ENCODE data around the gene RPS6KA2. TPM values are rescaled to one million over a fixed set of nuclear protein-coding genes. Genes with fewer than 3 reads are reported as not detected.

RPS6KA2 gene
- total and polyA plus RNA-seq, 7 experiments from 2014 or later, result 4.5 to 17.1 (median 6.6) TPM

DNA sequence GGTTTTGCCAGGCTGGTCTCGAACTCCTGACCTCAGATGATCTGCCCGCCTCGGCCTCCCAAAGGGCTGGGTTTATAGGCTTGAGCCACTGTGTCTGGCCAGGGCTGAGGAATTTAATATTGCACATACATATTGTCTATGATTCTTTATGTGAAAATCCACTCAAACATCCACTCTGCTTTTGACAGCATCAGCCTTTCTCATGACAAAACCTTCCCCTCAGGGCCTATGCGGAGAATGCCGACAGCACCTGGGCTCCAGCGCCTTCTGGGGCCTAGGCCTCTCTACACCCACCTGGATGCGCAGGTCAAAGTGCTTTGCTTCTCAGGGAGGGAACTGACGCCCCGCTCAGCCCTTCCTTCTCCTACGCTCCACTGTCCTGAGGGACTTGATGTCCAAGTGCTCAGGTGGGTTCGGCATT lies 46.0 kb downstream of the RPS6KA2 start:
- peaks cover 0 to 2% (median 0%) of the 10 kb centered on the region in 7 donors for H3K4me1 Mint-ChIP-seq
- DNase-seq, result no peak
- H3K36me3 Mint-ChIP-seq, result peaks cover 0 to 14% (median 10%) of the 10 kb centered on the region in 5 donors
- ChIA-PET CTCF (no interaction called here), POLR2A (no interaction called here)
- no peaks in the 10 kb centered on the region for H3K9me3 ChIP-seq (ENCODE audit: control insufficient read depth in 2 of 3, low read length in 3 of 3)
- H3K4me3 ChIP-seq (ENCODE audit: low read length), result no peak overlapping the region
- H3K4me3 Mint-ChIP-seq, result no peak overlapping the region
- intact Hi-C loops (cut with micrococcal nuclease), result no loop called here
- peaks cover 5 to 20% (median 7%) of the 10 kb centered on the region in 11 donors for H3K9me3 Mint-ChIP-seq
- no peak for ATAC-seq
- H3K27me3 ChIP-seq (ENCODE audit: control insufficient read depth in 2 of 2, insufficient read depth in 2 of 2, low read length in 2 of 2), result no peaks in the 10 kb centered on the region
- no peaks in the 10 kb centered on the region for H3K27me3 Mint-ChIP-seq
- no peaks in the 10 kb centered on the region for H3K36me3 ChIP-seq (ENCODE audit: control insufficient read depth in 2 of 3, insufficient read depth in 3 of 3, low read length in 3 of 3)
- H3K27ac Mint-ChIP-seq, result no peak overlapping the region
- no peak overlapping the region for H3K27ac ChIP-seq (ENCODE audit: low read depth, low read length)
- no peaks in the 10 kb centered on the region for H3K4me1 ChIP-seq (ENCODE audit: control insufficient read depth in 2 of 2, insufficient read depth in 2 of 2, low read length in 2 of 2)

DNA sequence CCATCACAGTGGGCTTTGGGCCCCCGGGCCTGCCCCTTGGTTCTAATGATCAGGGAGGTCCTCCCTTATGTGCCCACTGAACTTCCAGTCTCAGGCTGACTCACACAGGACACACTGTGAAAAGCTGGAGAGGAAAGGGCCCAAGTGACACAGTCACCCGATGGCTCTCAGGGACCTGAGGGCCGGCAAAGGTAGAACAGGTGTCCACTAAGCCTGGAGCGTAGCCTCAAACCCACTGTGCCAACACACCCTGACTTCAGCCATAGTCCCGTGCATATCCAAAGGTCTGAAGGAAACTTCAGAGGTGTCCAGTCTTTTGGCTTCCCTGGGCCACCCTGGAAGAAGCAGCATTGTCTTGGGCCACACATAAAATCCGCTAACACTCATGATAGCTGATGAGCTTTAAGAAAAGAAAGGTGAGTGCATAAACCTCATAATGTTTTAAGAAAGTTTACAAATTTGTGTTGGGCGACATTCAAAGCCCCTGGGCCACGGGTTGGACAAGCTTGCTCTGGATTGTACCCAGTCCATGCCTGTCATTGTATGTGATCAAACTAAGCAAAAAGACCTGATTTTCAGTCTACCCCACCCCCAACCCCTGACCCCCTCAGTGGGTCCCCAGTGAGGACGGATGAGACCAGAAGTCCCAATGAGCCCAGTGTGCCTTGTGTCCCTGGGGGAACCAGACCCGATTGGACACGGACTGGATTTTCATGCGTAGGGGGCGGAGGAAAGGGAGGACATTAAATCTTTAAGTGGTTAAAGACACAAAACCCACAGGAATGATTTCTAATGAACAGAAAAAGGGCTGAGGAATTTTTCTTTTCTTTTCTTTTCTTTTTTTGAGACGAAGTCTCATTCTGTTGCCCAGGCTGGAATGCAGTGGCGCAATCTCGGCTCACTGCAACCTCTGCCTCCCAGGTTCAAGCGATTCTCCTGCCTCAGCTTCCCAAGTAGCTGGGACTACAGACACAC lies 46.7 kb downstream of the RPS6KA2 start:
- ATAC-seq, result no peak
- Histone ChIP-seq H3K9me3 (ENCODE audit: control insufficient read depth in 2 of 3, low read length in 3 of 3) (no peaks in the 10 kb centered on the region), H3K27me3 (ENCODE audit: control insufficient read depth in 2 of 2, insufficient read depth in 2 of 2, low read length in 2 of 2) (no peaks in the 10 kb centered on the region), H3K36me3 (ENCODE audit: control insufficient read depth in 2 of 3, insufficient read depth in 3 of 3, low read length in 3 of 3) (no peaks in the 10 kb centered on the region), H3K4me1 (ENCODE audit: control insufficient read depth in 2 of 2, insufficient read depth in 2 of 2, low read length in 2 of 2) (no peaks in the 10 kb centered on the region), H3K27ac (ENCODE audit: low read depth, low read length) (no peak overlapping the region), H3K4me3 (ENCODE audit: low read length) (no peak overlapping the region)
- Mint-ChIP-seq H3K27me3 (no peaks in the 10 kb centered on the region), H3K4me1 (peaks cover 0 to 2% (median 0%) of the 10 kb centered on the region in 7 donors), H3K4me3 (no peak overlapping the region), H3K36me3 (peaks cover 0 to 19% (median 12%) of the 10 kb centered on the region in 5 donors), H3K27ac (no peak overlapping the region), H3K9me3 (peaks cover 6 to 23% (median 9%) of the 10 kb centered on the region in 11 donors)
- POLR2A ChIA-PET, result no interaction called here
- CTCF ChIA-PET, result no interaction called here
- intact Hi-C loops (cut with micrococcal nuclease), result no loop called here
- DNase-seq, result no peak

DNA sequence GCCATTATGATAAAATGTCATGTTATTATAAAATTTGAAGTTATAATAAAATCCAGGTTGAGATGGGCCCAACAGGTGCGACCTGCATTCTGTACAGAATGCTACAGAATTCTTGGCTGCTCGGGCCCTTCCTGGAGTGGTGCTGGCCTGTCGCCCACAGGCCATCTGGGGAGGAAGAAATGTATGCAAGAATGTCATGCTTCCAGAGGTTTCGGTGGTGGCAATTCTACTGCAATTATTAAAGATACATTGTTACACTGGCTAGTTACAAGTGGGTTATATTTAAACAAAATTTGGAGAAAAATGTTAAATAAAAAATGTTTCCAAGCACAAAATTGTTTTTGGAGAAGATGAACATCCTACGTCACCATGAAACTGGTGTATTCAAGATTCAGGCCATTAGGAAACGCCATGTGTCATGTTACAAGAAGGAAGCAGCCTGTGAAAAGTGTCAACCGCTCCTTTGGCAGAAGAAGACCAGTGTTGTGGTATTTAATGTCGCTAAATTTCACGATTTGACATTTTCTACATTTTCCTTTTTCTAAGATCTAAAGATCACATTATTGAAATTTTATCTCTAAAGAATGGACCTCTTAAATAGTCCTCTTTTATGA lies 47.7 kb downstream of the RPS6KA2 start:
- DNase-seq (no peak), ATAC-seq (no peak)
- Mint-ChIP-seq H3K36me3 (peaks cover 0 to 27% (median 14%) of the 10 kb centered on the region in 5 donors), H3K4me1 (peaks cover 0 to 2% (median 0%) of the 10 kb centered on the region in 7 donors), H3K27me3 (no peaks in the 10 kb centered on the region), H3K27ac (no peak overlapping the region), H3K4me3 (no peak overlapping the region), H3K9me3 (peaks cover 6 to 31% (median 9%) of the 10 kb centered on the region in 11 donors)
- intact Hi-C loops (cut with micrococcal nuclease), result no loop called here
- Histone ChIP-seq H3K9me3 (ENCODE audit: control insufficient read depth in 2 of 3, low read length in 3 of 3) (no peaks in the 10 kb centered on the region), H3K36me3 (ENCODE audit: control insufficient read depth in 2 of 3, insufficient read depth in 3 of 3, low read length in 3 of 3) (no peaks in the 10 kb centered on the region), H3K27ac (ENCODE audit: low read depth, low read length) (no peak overlapping the region), H3K27me3 (ENCODE audit: control insufficient read depth in 2 of 2, insufficient read depth in 2 of 2, low read length in 2 of 2) (no peaks in the 10 kb centered on the region), H3K4me1 (ENCODE audit: control insufficient read depth in 2 of 2, insufficient read depth in 2 of 2, low read length in 2 of 2) (no peaks in the 10 kb centered on the region), H3K4me3 (ENCODE audit: low read length) (no peak overlapping the region)
- ChIA-PET POLR2A (no interaction called here), CTCF (no interaction called here)

DNA sequence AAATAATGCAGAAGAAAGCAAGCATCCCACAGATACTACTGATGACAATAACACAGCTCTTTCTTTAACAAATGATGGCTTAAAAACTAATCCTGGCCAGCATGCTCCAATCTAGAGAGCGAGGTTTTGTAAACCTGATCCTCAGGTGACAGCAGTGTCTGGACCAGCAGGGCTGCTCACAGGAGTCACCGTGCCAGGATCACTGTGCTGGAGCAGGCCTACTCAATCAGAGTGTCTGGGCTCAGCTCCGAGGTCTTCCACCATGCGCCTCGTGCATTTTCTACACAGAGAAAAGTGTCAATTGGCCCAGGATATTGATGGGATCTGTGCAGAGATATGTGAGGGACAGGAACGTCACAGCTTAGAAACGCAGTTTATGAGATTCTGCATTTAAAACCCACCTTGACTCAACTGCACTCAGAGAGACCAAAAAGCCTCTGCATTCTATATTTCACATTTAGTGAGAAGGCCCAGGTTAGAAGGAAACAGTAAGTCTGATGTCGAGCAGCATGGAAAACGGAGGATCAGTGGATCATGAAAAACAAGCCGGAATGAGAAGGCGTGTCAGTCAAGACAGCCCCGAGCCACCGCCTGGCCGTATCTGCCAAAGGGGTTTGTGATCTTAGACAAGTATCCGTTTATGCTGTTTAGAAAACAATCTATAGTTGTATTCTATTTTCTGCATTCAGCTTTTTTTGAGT lies 48.4 kb downstream of the RPS6KA2 start:
- H3K4me3 Mint-ChIP-seq, result no peak overlapping the region
- Histone ChIP-seq H3K4me3 (ENCODE audit: low read length) (no peak overlapping the region), H3K36me3 (ENCODE audit: control insufficient read depth in 2 of 3, insufficient read depth in 3 of 3, low read length in 3 of 3) (no peaks in the 10 kb centered on the region), H3K4me1 (ENCODE audit: control insufficient read depth in 2 of 2, insufficient read depth in 2 of 2, low read length in 2 of 2) (no peaks in the 10 kb centered on the region), H3K9me3 (ENCODE audit: control insufficient read depth in 2 of 3, low read length in 3 of 3) (no peaks in the 10 kb centered on the region), H3K27ac (ENCODE audit: low read depth, low read length) (no peak overlapping the region), H3K27me3 (ENCODE audit: control insufficient read depth in 2 of 2, insufficient read depth in 2 of 2, low read length in 2 of 2) (no peaks in the 10 kb centered on the region)
- H3K4me1 Mint-ChIP-seq, result peaks cover 0 to 2% (median 0%) of the 10 kb centered on the region in 7 donors
- H3K9me3 Mint-ChIP-seq, result peaks cover 6 to 31% (median 9%) of the 10 kb centered on the region in 11 donors
- ATAC-seq, result no peak
- ChIA-PET CTCF (no interaction called here), POLR2A (no interaction called here)
- no peak overlapping the region for H3K27ac Mint-ChIP-seq
- no peak for DNase-seq
- no peaks in the 10 kb centered on the region for H3K27me3 Mint-ChIP-seq
- intact Hi-C loops (cut with micrococcal nuclease), result no loop called here
- H3K36me3 Mint-ChIP-seq, result peaks cover 0 to 27% (median 14%) of the 10 kb centered on the region in 5 donors

DNA sequence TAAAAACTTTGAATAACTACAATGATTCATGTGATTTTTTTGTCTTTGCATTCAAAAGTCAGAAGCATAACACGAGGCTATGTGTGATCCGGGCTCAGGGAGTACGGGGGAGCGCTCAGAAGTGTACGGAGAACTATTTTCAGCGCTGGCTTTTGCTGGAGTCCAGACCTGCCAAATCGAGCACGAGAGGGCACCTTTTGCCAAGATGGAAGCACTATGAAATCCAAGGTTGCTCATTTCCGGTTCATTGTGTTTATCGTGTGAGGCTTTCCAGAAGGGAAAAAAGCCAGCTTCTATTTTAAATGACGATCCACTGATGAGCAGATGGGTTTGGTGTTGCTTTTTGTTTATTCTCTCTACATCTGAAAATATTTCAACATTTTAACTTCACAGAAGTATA lies 51.8 kb downstream of the RPS6KA2 start:
- Histone ChIP-seq H3K4me3 (ENCODE audit: low read length) (no peak overlapping the region), H3K4me1 (ENCODE audit: control insufficient read depth in 2 of 2, insufficient read depth in 2 of 2, low read length in 2 of 2) (no peaks in the 10 kb centered on the region), H3K36me3 (ENCODE audit: control insufficient read depth in 2 of 3, insufficient read depth in 3 of 3, low read length in 3 of 3) (no peaks in the 10 kb centered on the region), H3K27me3 (ENCODE audit: control insufficient read depth in 2 of 2, insufficient read depth in 2 of 2, low read length in 2 of 2) (no peaks in the 10 kb centered on the region), H3K27ac (ENCODE audit: low read depth, low read length) (no peak overlapping the region), H3K9me3 (ENCODE audit: control insufficient read depth in 2 of 3, low read length in 3 of 3) (no peaks in the 10 kb centered on the region)
- DNase-seq (no peak), ATAC-seq (no peak)
- CTCF ChIA-PET, result no interaction called here
- POLR2A ChIA-PET, result no interaction called here
- Mint-ChIP-seq H3K4me3 (no peak overlapping the region), H3K9me3 (peaks cover 6 to 31% (median 9%) of the 10 kb centered on the region in 11 donors), H3K27ac (no peak overlapping the region), H3K4me1 (peaks cover 0 to 5% (median 0%) of the 10 kb centered on the region in 7 donors), H3K36me3 (peaks cover 0 to 27% (median 14%) of the 10 kb centered on the region in 5 donors), H3K27me3 (no peaks in the 10 kb centered on the region)
- intact Hi-C loops (cut with micrococcal nuclease), result no loop called here

DNA sequence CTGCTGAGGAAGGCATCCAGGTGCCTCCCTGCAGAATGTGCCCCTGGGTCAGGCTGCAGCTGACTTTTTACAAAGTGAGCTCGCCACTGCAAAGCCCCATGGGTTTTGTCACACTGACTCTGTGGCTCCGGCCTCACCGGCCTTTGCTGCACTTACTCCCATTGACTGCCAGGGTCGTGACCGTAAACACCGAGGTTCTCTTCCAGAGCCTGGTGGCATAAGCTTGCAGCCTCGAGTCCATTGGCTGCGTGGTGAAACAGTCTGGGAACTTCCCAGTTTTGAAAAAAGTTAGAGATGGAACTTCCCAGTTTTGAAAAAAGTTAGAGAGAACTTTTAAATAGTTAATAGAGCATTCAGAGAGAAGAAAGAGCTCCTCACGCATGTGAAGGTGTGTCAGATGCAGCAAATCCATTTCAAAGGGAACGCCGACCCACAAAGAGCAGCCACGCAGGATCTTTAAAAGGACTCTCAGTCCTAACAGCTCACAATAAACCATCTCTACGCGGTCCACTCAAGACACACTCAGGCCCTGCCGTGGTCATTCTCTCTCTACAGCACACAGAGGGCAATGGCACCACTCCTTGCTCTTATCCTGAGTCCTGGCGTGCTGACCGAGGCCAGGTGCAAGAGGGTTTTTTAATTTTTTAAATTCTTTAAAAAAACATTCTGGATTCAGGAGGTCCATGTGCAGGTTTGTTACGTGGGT lies 53.4 kb downstream of the RPS6KA2 start:
- CTCF ChIA-PET, result no interaction called here
- intact Hi-C loops (cut with micrococcal nuclease), result no loop called here
- POLR2A ChIA-PET, result no interaction called here
- H3K27ac Mint-ChIP-seq, result no peak overlapping the region
- no peaks in the 10 kb centered on the region for H3K4me1 ChIP-seq (ENCODE audit: control insufficient read depth in 2 of 2, insufficient read depth in 2 of 2, low read length in 2 of 2)
- DNase-seq (no peak), ATAC-seq (no peak)
- H3K4me3 Mint-ChIP-seq, result no peak overlapping the region
- peaks cover 0 to 3% (median 0%) of the 10 kb centered on the region in 7 donors for H3K4me1 Mint-ChIP-seq
- H3K9me3 ChIP-seq (ENCODE audit: control insufficient read depth in 2 of 3, low read length in 3 of 3), result no peaks in the 10 kb centered on the region
- H3K9me3 Mint-ChIP-seq, result peaks cover 6 to 31% (median 9%) of the 10 kb centered on the region in 11 donors
- no peaks in the 10 kb centered on the region for H3K27me3 Mint-ChIP-seq
- no peaks in the 10 kb centered on the region for H3K27me3 ChIP-seq (ENCODE audit: control insufficient read depth in 2 of 2, insufficient read depth in 2 of 2, low read length in 2 of 2)
- H3K36me3 Mint-ChIP-seq, result peaks cover 0 to 27% (median 14%) of the 10 kb centered on the region in 5 donors
- no peaks in the 10 kb centered on the region for H3K36me3 ChIP-seq (ENCODE audit: control insufficient read depth in 2 of 3, insufficient read depth in 3 of 3, low read length in 3 of 3)
- H3K27ac ChIP-seq (ENCODE audit: low read depth, low read length), result no peak overlapping the region
- H3K4me3 ChIP-seq (ENCODE audit: low read length), result no peak overlapping the region
